Measurements from ENCODE around the gene CD163L1.

The CD163L1 gene

GRCh38 chr12:7460375-7461259, 16.7 kb upstream of the CD163L1 start:
- peak; percentile 90 for TF ChIP-seq CTCF (IDR thresholded peaks at IDR 0.05; ENCODE audit: low read depth, low read length, missing control alignments)
- H3K4me3 ChIP-seq (ENCODE audit: low read depth, low read length), result no peak overlapping the region
- no peak for DNase-seq (ENCODE audit: low read depth)

DNA sequence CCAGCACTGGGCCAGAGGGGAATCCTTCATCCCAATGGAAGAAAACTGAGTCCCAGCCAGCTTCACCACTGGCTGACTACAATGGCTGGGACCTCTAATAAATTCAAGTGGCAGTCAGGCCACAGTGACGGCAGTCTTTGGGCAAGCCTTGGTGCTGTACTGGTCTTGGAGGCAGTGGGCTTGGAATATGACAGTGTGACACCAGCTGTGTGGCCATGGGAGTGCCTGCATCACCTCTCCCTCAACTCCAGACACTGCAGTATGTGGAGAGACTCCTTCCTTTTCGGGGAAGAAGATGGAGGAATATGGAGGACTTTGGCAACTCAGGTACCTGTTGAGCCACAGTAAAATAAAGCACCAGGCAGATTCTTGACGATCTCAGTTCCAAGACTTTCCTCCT, 16.0 kb upstream of the CD163L1 start:
- TF ChIP-seq CTCF (IDR thresholded peaks at IDR 0.05; ENCODE audit: low read depth, low read length, missing control alignments), result no peak
- H3K4me3 ChIP-seq (ENCODE audit: low read depth, low read length), result no peak overlapping the region
- DNase-seq (ENCODE audit: low read depth), result no peak

- no peak for TF ChIP-seq CTCF (IDR thresholded peaks at IDR 0.05; ENCODE audit: low read depth, low read length, missing control alignments)
- DNase-seq (ENCODE audit: low read depth), result no peak
These were observed 7.8 kb upstream of the CD163L1 start for GRCh38 chr12:7451756-7452155.

GRCh38 chr12:7450667-7451066, 6.7 kb upstream of the CD163L1 start:
- no peak for TF ChIP-seq CTCF (IDR thresholded peaks at IDR 0.05; ENCODE audit: low read depth, low read length, missing control alignments)
- no peak overlapping the region for H3K4me3 ChIP-seq (ENCODE audit: low read depth, low read length)
- no peak for DNase-seq (ENCODE audit: low read depth)

More at GRCh38 chr12:7451756-7452155, 7.8 kb upstream of the CD163L1 start:
- no peak overlapping the region for H3K4me3 ChIP-seq (ENCODE audit: low read depth, low read length)

GRCh38 chr12:7448099-7448498, 4.1 kb upstream of the CD163L1 start:
- TF ChIP-seq CTCF (IDR thresholded peaks at IDR 0.05; ENCODE audit: low read depth, low read length, missing control alignments), result no peak
- H3K4me3 ChIP-seq (ENCODE audit: low read depth, low read length), result no peak overlapping the region
- DNase-seq (ENCODE audit: low read depth), result no peak

DNA sequence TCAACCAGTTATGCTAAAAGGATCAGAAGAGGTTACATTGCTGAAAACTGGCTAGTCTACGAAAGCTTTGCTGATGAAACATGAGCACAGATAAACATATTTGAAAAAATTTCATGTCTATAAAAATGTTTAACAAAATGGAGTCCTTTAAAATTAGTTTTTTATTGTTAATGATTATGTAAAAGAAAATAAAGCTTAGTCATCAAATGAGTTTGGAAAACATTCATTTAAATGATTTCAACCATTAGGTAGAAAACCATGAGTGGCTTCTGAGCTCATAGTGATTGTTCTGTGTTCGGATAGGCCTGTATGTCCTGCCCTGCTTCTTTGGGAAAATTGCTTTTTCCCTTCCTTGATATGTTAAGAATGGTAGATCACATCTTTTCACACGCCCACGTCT, 584 bp upstream of the CD163L1 start:
- no peak for DNase-seq (ENCODE audit: low read depth)
- no peak overlapping the region for H3K4me3 ChIP-seq (ENCODE audit: low read depth, low read length)
- TF ChIP-seq CTCF (IDR thresholded peaks at IDR 0.05; ENCODE audit: low read depth, low read length, missing control alignments), result no peak

DNA sequence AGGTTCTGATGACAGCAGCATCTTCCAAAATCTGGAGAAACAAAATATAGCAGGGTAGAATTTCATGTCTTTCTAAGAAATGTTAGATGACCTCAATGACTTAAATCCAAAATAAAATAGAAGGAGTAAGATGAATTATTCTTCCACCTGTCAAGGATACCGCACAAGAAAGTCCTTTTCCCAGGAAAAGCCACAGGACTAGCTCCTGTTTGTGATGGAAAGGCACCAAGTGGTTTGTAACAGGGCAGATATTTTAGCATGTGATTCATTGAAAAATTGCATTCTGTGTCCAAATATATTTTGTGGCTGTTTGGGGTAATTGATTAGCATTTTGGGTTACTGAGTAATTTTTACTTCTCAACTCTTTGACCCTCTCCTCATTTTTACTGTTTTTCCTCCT, 2.7 kb downstream of the CD163L1 start:
- no peak for TF ChIP-seq CTCF (IDR thresholded peaks at IDR 0.05; ENCODE audit: low read depth, low read length, missing control alignments)
- no peak for DNase-seq (ENCODE audit: low read depth)
- H3K4me3 ChIP-seq (ENCODE audit: low read depth, low read length), result no peak overlapping the region

All from GM12864 (cell line).